GM15510 (cell line): ENCODE data around the gene PALLD.

Experiments used
- POLR2A ChIP-seq: IDR thresholded peaks from 3 replicates; pipeline ENCODE4 v1.6.1; 2011; ENCODE audit warnings: borderline replicate concordance; ENCODE audit not compliant: insufficient read length; ENCODE audit errors: extremely low read depth

The PALLD gene

GRCh38 chr4:168608771-168609170 lies 111.9 kb downstream of the PALLD start:
- TF ChIP-seq POLR2A, result no peak

- no peak for TF ChIP-seq POLR2A
These were observed 112.5 kb downstream of the PALLD start for GRCh38 chr4:168609369-168609768.

GRCh38 chr4:168610911-168611530 lies 114.2 kb downstream of the PALLD start:
- TF ChIP-seq POLR2A, result no peak

- TF ChIP-seq POLR2A, result no peak
These were observed 115.7 kb downstream of the PALLD start for GRCh38 chr4:168612450-168613135.

GRCh38 chr4:168613869-168614268 lies 117.0 kb downstream of the PALLD start:
- TF ChIP-seq POLR2A, result no peak

GRCh38 chr4:168614281-168615057 lies 117.6 kb downstream of the PALLD start:
- no peak for TF ChIP-seq POLR2A

GRCh38 chr4:168615294-168616065 lies 118.6 kb downstream of the PALLD start:
- no peak for TF ChIP-seq POLR2A

GRCh38 chr4:168618577-168619265 lies 121.9 kb downstream of the PALLD start:
- TF ChIP-seq POLR2A, result no peak

GRCh38 chr4:168619266-168619631 lies 122.4 kb downstream of the PALLD start:
- no peak for TF ChIP-seq POLR2A

- no peak for TF ChIP-seq POLR2A
These were observed 125.1 kb downstream of the PALLD start for GRCh38 chr4:168621806-168622589.

GRCh38 chr4:168622600-168622999 lies 125.7 kb downstream of the PALLD start:
- TF ChIP-seq POLR2A, result no peak

- TF ChIP-seq POLR2A, result no peak
These were observed 126.2 kb downstream of the PALLD start for GRCh38 chr4:168623011-168623410.

- no peak for TF ChIP-seq POLR2A
These were observed 126.6 kb downstream of the PALLD start for GRCh38 chr4:168623484-168623883.

GRCh38 chr4:168628251-168628650 lies 131.4 kb downstream of the PALLD start:
- no peak for TF ChIP-seq POLR2A
